OCI-LY7 (cell line): ENCODE measurements around the gene DCC. TPM values are rescaled to one million over a fixed set of nuclear protein-coding genes. Genes with fewer than 3 reads are reported as not detected.

Source experiments
- BruUV-seq: library from RNA; stranded (reverse); fragments of 400-500 nt; replicated peaks from 2 replicates; lab custom pipeline; 2021; lab: Mats Ljungman, UMichigan
- CTCF ChIA-PET: fragments of 300-600 bp; sonication (Branson Sonifier 250); formaldehyde crosslinking; loops from one replicate; lab custom pipeline; 2022; ENCODE audit warnings: antibody characterized with exemption; ENCODE audit not compliant: unreplicated experiment; lab: Charles Lee
- POLR2A ChIA-PET: fragments of 300-600 bp; sonication (Branson Sonifier 250); formaldehyde crosslinking; loops from one replicate; lab custom pipeline; 2022; ENCODE audit warnings: antibody characterized with exemption; lab: Charles Lee
- DNase-seq: peaks from one replicate; pipeline ENCODE4 v3.0.0-alpha.2; 2015; ENCODE audit warnings: low spot score
- H2AFZ ChIP-seq: fragments of 200-600 bp; sonication (generic), shearing (Covaris generic); 2 replicates; pipeline ENCODE4 v1.6.1; 2014; ENCODE audit warnings: mild to moderate bottlenecking, antibody characterized with exemption, low read length, moderate library complexity
- H3K27ac ChIP-seq: fragments of 200-600 bp; sonication (generic); 2 replicates; pipeline ENCODE4 v1.5.1; 2014; ENCODE audit warnings: mixed run types, low read depth, mild to moderate bottlenecking, moderate library complexity, low read length, inconsistent platforms; ENCODE audit not compliant: poor library complexity, severe bottlenecking
- H3K36me3 ChIP-seq: fragments of 200-600 bp; sonication (generic); 2 replicates; pipeline ENCODE4 v1.6.1; 2014; ENCODE audit warnings: mild to moderate bottlenecking, antibody characterized with exemption, low read length, moderate library complexity, mixed read lengths; ENCODE audit not compliant: insufficient read depth
- H3K4me1 ChIP-seq: fragments of 200-600 bp; sonication (generic); 2 replicates; pipeline ENCODE4 v1.5.1; 2014; ENCODE audit warnings: mild to moderate bottlenecking, low read length; ENCODE audit not compliant: insufficient read depth, poor library complexity, severe bottlenecking
- H3K4me2 ChIP-seq: fragments of 200-600 bp; sonication (generic); 2 replicates; pipeline ENCODE4 v1.6.1; 2014; ENCODE audit warnings: mild to moderate bottlenecking, low read length
- H3K4me3 ChIP-seq: fragments of 200-600 bp; sonication (generic); 2 replicates; pipeline ENCODE4 v1.5.1; 2014; ENCODE audit warnings: mild to moderate bottlenecking, low read depth, low read length; ENCODE audit not compliant: poor library complexity, severe bottlenecking
- H3K79me2 ChIP-seq: fragments of 200-600 bp; sonication (generic); 2 replicates; pipeline ENCODE4 v1.6.1; 2016; ENCODE audit warnings: low read depth, mild to moderate bottlenecking, low read length, moderate library complexity, mixed read lengths; ENCODE audit not compliant: insufficient read depth
- H3K9me2 ChIP-seq: fragments of 200-600 bp; sonication (generic); 2 replicates; pipeline ENCODE4 v1.6.1; 2016; ENCODE audit warnings: mild to moderate bottlenecking, low read length, mixed read lengths; ENCODE audit not compliant: insufficient read depth
- H3K9me3 ChIP-seq: fragments of 200-600 bp; sonication (generic); 2 replicates; pipeline ENCODE4 v1.6.1; 2014; ENCODE audit warnings: mild to moderate bottlenecking, mixed run types, low read length, mixed read lengths
- H4K20me1 ChIP-seq: fragments of 200-600 bp; sonication (generic); 2 replicates; pipeline ENCODE4 v1.6.1; 2014; ENCODE audit warnings: mild to moderate bottlenecking, antibody characterized with exemption, low read length, moderate library complexity, mixed read lengths; ENCODE audit not compliant: insufficient read depth
- EZH2phosphoT487 ChIP-seq: fragments of 200-600 bp; sonication (generic); IDR thresholded peaks from 2 replicates; pipeline ENCODE4 v1.6.1; 2018; ENCODE audit warnings: low read depth, borderline replicate concordance, mild to moderate bottlenecking, mixed run types, antibody characterized with exemption, low read length, moderate library complexity, mixed read lengths
- intact Hi-C: fragments of 100-400 bp; cut with micrococcal nuclease; formaldehyde crosslinking; loops from one replicate; pipeline ENCODE4 v1.10.0; 2022; ENCODE audit not compliant: unreplicated experiment
- total RNA-seq, 2 experiments: library from RNA; depleted of rRNA in 1 of 2; stranded (reverse); fragments of >200 nt in 1 of 2; shearing (Covaris generic) in 1 of 2; gene quantifications; 2 replicates each; pipeline ENCODE4 v1.2.3, GENCODE V29; 2014 to 2022
- TF ChIP-seq, protein P1 (sequence below): fragments of 200-600 bp; sonication (generic); conservative IDR thresholded peaks from 2 replicates; pipeline ENCODE4 v1.5.1; 2014; ENCODE audit warnings: mild to moderate bottlenecking, antibody characterized with exemption, low read length, moderate library complexity, mixed read lengths

The DCC gene
- total RNA-seq, 2 experiments from 2014 or later, result not detected

- ChIA-PET CTCF (no interaction called here), POLR2A (no interaction called here)
- no peak overlapping the region for H3K27ac ChIP-seq
- no peaks in the 10 kb centered on the region for H4K20me1 ChIP-seq
- H3K9me2 ChIP-seq, result no peaks in the 10 kb centered on the region
- H3K79me2 ChIP-seq, result no peaks in the 10 kb centered on the region
- no peaks in the 10 kb centered on the region for H3K9me3 ChIP-seq
- no TSS peak for BruUV-seq
- H3K4me2 ChIP-seq, result no peak overlapping the region
- H3K4me1 ChIP-seq, result no peaks in the 10 kb centered on the region
- intact Hi-C loops, result no loop called here
- TF ChIP-seq, protein P1, sequence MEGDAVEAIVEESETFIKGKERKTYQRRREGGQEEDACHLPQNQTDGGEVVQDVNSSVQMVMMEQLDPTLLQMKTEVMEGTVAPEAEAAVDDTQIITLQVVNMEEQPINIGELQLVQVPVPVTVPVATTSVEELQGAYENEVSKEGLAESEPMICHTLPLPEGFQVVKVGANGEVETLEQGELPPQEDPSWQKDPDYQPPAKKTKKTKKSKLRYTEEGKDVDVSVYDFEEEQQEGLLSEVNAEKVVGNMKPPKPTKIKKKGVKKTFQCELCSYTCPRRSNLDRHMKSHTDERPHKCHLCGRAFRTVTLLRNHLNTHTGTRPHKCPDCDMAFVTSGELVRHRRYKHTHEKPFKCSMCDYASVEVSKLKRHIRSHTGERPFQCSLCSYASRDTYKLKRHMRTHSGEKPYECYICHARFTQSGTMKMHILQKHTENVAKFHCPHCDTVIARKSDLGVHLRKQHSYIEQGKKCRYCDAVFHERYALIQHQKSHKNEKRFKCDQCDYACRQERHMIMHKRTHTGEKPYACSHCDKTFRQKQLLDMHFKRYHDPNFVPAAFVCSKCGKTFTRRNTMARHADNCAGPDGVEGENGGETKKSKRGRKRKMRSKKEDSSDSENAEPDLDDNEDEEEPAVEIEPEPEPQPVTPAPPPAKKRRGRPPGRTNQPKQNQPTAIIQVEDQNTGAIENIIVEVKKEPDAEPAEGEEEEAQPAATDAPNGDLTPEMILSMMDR, result no peak
- TF ChIP-seq EZH2phosphoT487, result no peak
- no peak overlapping the region for H2AFZ ChIP-seq
- no peak overlapping the region for H3K4me3 ChIP-seq
- DNase-seq, result no peak
- no peaks in the 10 kb centered on the region for H3K36me3 ChIP-seq
These were observed 1201.9 kb downstream of the DCC start for GRCh38 chr18:53541924-53542323.

- H3K9me2 ChIP-seq, result no peaks in the 10 kb centered on the region
- no peak overlapping the region for H3K4me2 ChIP-seq
- BruUV-seq, result no TSS peak
- H3K9me3 ChIP-seq, result no peaks in the 10 kb centered on the region
- H3K79me2 ChIP-seq, result no peaks in the 10 kb centered on the region
- no peak overlapping the region for H3K27ac ChIP-seq
- DNase-seq, result no peak
- ChIA-PET POLR2A (no interaction called here), CTCF (no interaction called here)
- H3K36me3 ChIP-seq, result no peaks in the 10 kb centered on the region
- H2AFZ ChIP-seq, result no peak overlapping the region
- no peaks in the 10 kb centered on the region for H3K4me1 ChIP-seq
- H4K20me1 ChIP-seq, result no peaks in the 10 kb centered on the region
- TF ChIP-seq EZH2phosphoT487, result no peak
- TF ChIP-seq, protein P1, result no peak
- intact Hi-C loops, result no loop called here
- H3K4me3 ChIP-seq, result no peak overlapping the region
These were observed 1203.7 kb downstream of the DCC start for GRCh38 chr18:53543711-53544110.

GRCh38 chr18:53544917-53545316 lies 1204.9 kb downstream of the DCC start:
- Histone ChIP-seq H3K9me2 (no peaks in the 10 kb centered on the region), H3K4me3 (no peak overlapping the region), H3K36me3 (no peaks in the 10 kb centered on the region), H3K79me2 (no peaks in the 10 kb centered on the region), H4K20me1 (no peaks in the 10 kb centered on the region), H3K4me2 (no peak overlapping the region), H3K27ac (no peak overlapping the region), H3K9me3 (no peaks in the 10 kb centered on the region), H3K4me1 (no peaks in the 10 kb centered on the region), H2AFZ (no peak overlapping the region)
- no TSS peak for BruUV-seq
- no peak for DNase-seq
- POLR2A ChIA-PET, result no interaction called here
- intact Hi-C loops, result no loop called here
- CTCF ChIA-PET, result no interaction called here
- TF ChIP-seq, protein P1, result no peak
- TF ChIP-seq EZH2phosphoT487, result no peak
